SK-N-SH (cell line): ENCODE results near the gene SNTG2. TPM values are rescaled to one million over a fixed set of nuclear protein-coding genes. Genes with fewer than 3 reads are reported as not detected.

Experiments used
- CTCF ChIA-PET: fragments of 300-600, 350-600 bp; formaldehyde crosslinking; extraction: SDS; loops from one replicate; lab custom pipeline; 2021; lab: Yijun Ruan, JAX
- POLR2A ChIA-PET: fragments of 350-600 bp; sonication (Branson Sonifier 250); formaldehyde crosslinking; extraction: SDS; loops from one replicate; lab custom pipeline; 2020; ENCODE audit warnings: antibody characterized with exemption, inconsistent platforms; lab: Yijun Ruan, JAX
- DNase-seq: peaks from one replicate; pipeline ENCODE4 v3.0.0; 2012
- H2AFZ ChIP-seq: fragments of 200-600 bp; sonication (generic); 2 replicates; pipeline ENCODE4 v1.8.1; 2016; ENCODE audit warnings: antibody characterized with exemption, mild to moderate bottlenecking, low read depth
- H3F3A ChIP-seq: fragments of 200-600 bp; sonication (generic); replicated peaks from 2 replicates; pipeline ENCODE3; 2016; ENCODE audit warnings: antibody characterized with exemption, mild to moderate bottlenecking; ENCODE audit not compliant: insufficient read depth
- H3K27ac ChIP-seq, 2 experiments: fragments of 200-500 bp in 1 of 2; fragments of 200-600 bp in 1 of 2; sonication (Bioruptor generic) in 1 of 2; sonication (generic), shearing (Covaris generic) in 1 of 2; 2 replicates each; pipeline versions ENCODE4 v1.5.1 to v1.6.1; 2014 to 2016; ENCODE audit warnings: low read depth in 2 of 2, inconsistent platforms in 1 of 2, low read length in 1 of 2, mild to moderate bottlenecking in 1 of 2, mixed read lengths in 1 of 2
- H3K27me3 ChIP-seq: fragments of 200-600 bp; sonication (generic), shearing (Covaris generic); 2 replicates; pipeline ENCODE4 v1.6.1; 2016; ENCODE audit warnings: mixed run types; ENCODE audit not compliant: insufficient read depth
- H3K36me3 ChIP-seq, 2 experiments: fragments of 200-500 bp in 1 of 2; fragments of 200-600 bp in 1 of 2; sonication (Bioruptor generic) in 1 of 2; sonication (generic) in 1 of 2; replicated peaks in 1 of 2; 2 replicates each; pipeline versions ENCODE3 to v1.5.1; 2014 to 2016; ENCODE audit warnings: low read length in 1 of 2, mild to moderate bottlenecking in 1 of 2; ENCODE audit not compliant: insufficient read depth in 2 of 2, control insufficient read depth in 1 of 2
- H3K4me1 ChIP-seq, 2 experiments: fragments of 200-500 bp in 1 of 2; fragments of 200-600 bp in 1 of 2; sonication (Bioruptor generic) in 1 of 2; sonication (generic), shearing (Covaris generic) in 1 of 2; 2 replicates each; pipeline versions ENCODE4 v1.5.1 to v1.6.1; 2014 to 2016; ENCODE audit warnings: low read depth in 1 of 2, low read length in 1 of 2, mixed run types in 1 of 2; ENCODE audit not compliant: insufficient read depth in 2 of 2, control insufficient read depth in 1 of 2
- H3K4me2 ChIP-seq: fragments of 200-600 bp; sonication (generic), shearing (Covaris generic); 2 replicates; pipeline ENCODE4 v1.6.1; 2017; ENCODE audit warnings: mixed run types
- H3K4me3 ChIP-seq, 2 experiments: fragments of 200-500 bp in 1 of 2; fragments of 200-600 bp in 1 of 2; sonication (Bioruptor generic) in 1 of 2; sonication (generic), shearing (Covaris generic) in 1 of 2; 2 replicates each; pipeline versions ENCODE4 v1.5.1 to v1.8.1; 2014 to 2016; ENCODE audit warnings: low read depth in 2 of 2, inconsistent platforms in 1 of 2, low read length in 1 of 2, mild to moderate bottlenecking in 1 of 2, mixed read lengths in 1 of 2, moderate library complexity in 1 of 2
- H3K79me2 ChIP-seq: fragments of 200-600 bp; sonication (generic); 2 replicates; pipeline ENCODE4 v1.8.1; 2017; ENCODE audit warnings: mild to moderate bottlenecking; ENCODE audit not compliant: insufficient read depth
- H3K9ac ChIP-seq: fragments of 200-600 bp; sonication (generic); 2 replicates; pipeline ENCODE4 v1.6.1; 2017; ENCODE audit warnings: mixed run types
- H3K9me2 ChIP-seq: fragments of 200-600 bp; sonication (generic); 2 replicates; pipeline ENCODE4 v1.6.1; 2017; ENCODE audit warnings: mixed run types
- H3K9me3 ChIP-seq: fragments of 200-600 bp; sonication (generic); 2 replicates; pipeline ENCODE4 v1.6.1; 2017; ENCODE audit warnings: mixed run types, mild to moderate bottlenecking, moderate library complexity
- H4K20me1 ChIP-seq: fragments of 200-600 bp; sonication (generic); 2 replicates; pipeline ENCODE4 v1.6.1; 2017; ENCODE audit warnings: mild to moderate bottlenecking, mixed run types; ENCODE audit not compliant: insufficient read depth
- CHD2 ChIP-seq: fragments of 150-350 bp; IDR thresholded peaks from 2 replicates; pipeline ENCODE4 v1.6.1; 2018; ENCODE audit warnings: low read length; ENCODE audit not compliant: partially characterized antibody
- CTCF ChIP-seq: fragments of 200-600 bp; sonication (generic); IDR thresholded peaks from 2 replicates; pipeline ENCODE4 v1.6.1; 2017; ENCODE audit warnings: antibody characterized with exemption, mild to moderate bottlenecking, moderate library complexity
- FOSL2 ChIP-seq: IDR thresholded peaks from 2 replicates; pipeline ENCODE4 v1.4.0; 2012; ENCODE audit warnings: low read depth, mild to moderate bottlenecking, moderate library complexity, borderline replicate concordance
- GATA2 ChIP-seq: sonication (generic); formaldehyde crosslinking; IDR thresholded peaks from 2 replicates; pipeline ENCODE4 v1.5.0; 2020; ENCODE audit warnings: mild to moderate bottlenecking, missing genetic modification reagents
- RAD21 ChIP-seq: IDR thresholded peaks from 2 replicates; pipeline ENCODE4 v1.6.1; 2012; ENCODE audit warnings: mild to moderate bottlenecking, low read length
- RXRA ChIP-seq: IDR thresholded peaks from 2 replicates; pipeline ENCODE4 v1.4.0; 2012; ENCODE audit warnings: low read depth, mild to moderate bottlenecking, borderline replicate concordance
- YY1 ChIP-seq: IDR thresholded peaks from 2 replicates; pipeline ENCODE4 v1.4.0; 2012; ENCODE audit warnings: low read depth, mild to moderate bottlenecking
- WGBS: methylation state at CpG from one replicate; pipeline ENCODE4 v1.1.6; 2017; ENCODE audit warnings: low lambda C conversion rate; 5-methylcytosine and 5-hydroxymethylcytosine counted together
- polyA plus RNA-seq, 3 experiments: library from polyadenylated mRNA; depleted of rRNA; stranded (reverse); fragments of >200 nt; gene quantifications; 2 replicates each; pipeline ENCODE4 v1.2.3, GENCODE V29; 2012

Gene SNTG2
- polyA plus RNA-seq, 1 of the 3 experiments (the other 2 are of a cell fraction) = not detected

GRCh38 chr2:1125633-1126370 is 175.2 kb downstream of the SNTG2 start:
- Histone ChIP-seq H3K9me3 (no peaks in the 10 kb centered on the region; the same call in 1 of the 2 replicates), H3K9me2 (no peaks in the 10 kb centered on the region), H3K27me3 (no peaks in the 10 kb centered on the region), H3K79me2 (no peaks in the 10 kb centered on the region), H3K4me1 (peaks cover 0 to under 1% of the 10 kb centered on the region in 2 experiments; a peak in 1 of 4 replicates), H3F3A (no peaks in the 10 kb centered on the region), H3K9ac (no peak overlapping the region), H2AFZ (no peak overlapping the region), H4K20me1 (no peaks in the 10 kb centered on the region), H3K4me3 (no peak overlapping the region), H3K4me2 (no peak overlapping the region), H3K36me3 (no peaks in the 10 kb centered on the region), H3K27ac (no peak overlapping the region)
- DNase-seq = no peak
- ChIA-PET POLR2A (no interaction called here), CTCF (interaction anchor here (5.1 kb wide), 1 partner anchor 14 kb away, joined by 32 read pairs; no protein-coding TSS in a partner anchor)
- WGBS = 18% methylated on average over 3 of the region's 3 CpGs
- TF ChIP-seq YY1 (no peak), RXRA (no peak), FOSL2 (no peak), CHD2 (no peak), RAD21 (no peak)

GRCh38 chr2:1129982-1130381 is 179.3 kb downstream of the SNTG2 start:
- Histone ChIP-seq H3F3A (no peaks in the 10 kb centered on the region), H4K20me1 (no peaks in the 10 kb centered on the region), H3K9me2 (no peaks in the 10 kb centered on the region), H3K27me3 (no peaks in the 10 kb centered on the region), H2AFZ (no peak overlapping the region), H3K4me3 (no peak overlapping the region), H3K4me2 (no peak overlapping the region), H3K36me3 (no peaks in the 10 kb centered on the region), H3K4me1 (peaks cover 0 to 8% of the 10 kb centered on the region in 2 experiments; a peak in 1 of 4 replicates), H3K27ac (no peak overlapping the region), H3K9ac (no peak overlapping the region), H3K9me3 (no peaks in the 10 kb centered on the region; the same call in 1 of the 2 replicates), H3K79me2 (no peaks in the 10 kb centered on the region)
- CTCF ChIA-PET = interaction anchor here (5.2 kb wide), 1 partner anchor 11 kb away, joined by 46 read pairs; no protein-coding TSS in a partner anchor
- POLR2A ChIA-PET = no interaction called here
- TF ChIP-seq CTCF = no peak
- DNase-seq = no peak

- WGBS = 25% methylated on average over 2 of the region's 2 CpGs
- ChIA-PET CTCF (interaction anchor here (0.8 to 5.2 kb wide), 2 partner anchors 10 to 174 kb away, joined by 3 to 46 read pairs; no protein-coding TSS in a partner anchor), POLR2A (no interaction called here)
- Histone ChIP-seq H3F3A (no peaks in the 10 kb centered on the region), H3K27ac (no peak overlapping the region), H4K20me1 (no peaks in the 10 kb centered on the region), H3K4me1 (peaks cover 0 to 8% of the 10 kb centered on the region in 2 experiments; a peak in 1 of 4 replicates), H3K9ac (no peak overlapping the region), H3K9me3 (no peaks in the 10 kb centered on the region; the same call in 1 of the 2 replicates), H3K27me3 (no peaks in the 10 kb centered on the region), H3K36me3 (no peaks in the 10 kb centered on the region), H3K4me3 (no peak overlapping the region), H3K4me2 (no peak overlapping the region), H3K79me2 (no peaks in the 10 kb centered on the region), H3K9me2 (no peaks in the 10 kb centered on the region), H2AFZ (no peak overlapping the region)
- no peak for TF ChIP-seq GATA2 (CRISPR knock-in tag)
- DNase-seq = no peak
Observed at GRCh38 chr2:1130922-1131321, 180.3 kb downstream of the SNTG2 start.
